ENCODE data around the gene FAM163A.
A peak's percentile ranks its signal among the peaks of the same experiment; 100 is the strongest.

Gene FAM163A

DNA sequence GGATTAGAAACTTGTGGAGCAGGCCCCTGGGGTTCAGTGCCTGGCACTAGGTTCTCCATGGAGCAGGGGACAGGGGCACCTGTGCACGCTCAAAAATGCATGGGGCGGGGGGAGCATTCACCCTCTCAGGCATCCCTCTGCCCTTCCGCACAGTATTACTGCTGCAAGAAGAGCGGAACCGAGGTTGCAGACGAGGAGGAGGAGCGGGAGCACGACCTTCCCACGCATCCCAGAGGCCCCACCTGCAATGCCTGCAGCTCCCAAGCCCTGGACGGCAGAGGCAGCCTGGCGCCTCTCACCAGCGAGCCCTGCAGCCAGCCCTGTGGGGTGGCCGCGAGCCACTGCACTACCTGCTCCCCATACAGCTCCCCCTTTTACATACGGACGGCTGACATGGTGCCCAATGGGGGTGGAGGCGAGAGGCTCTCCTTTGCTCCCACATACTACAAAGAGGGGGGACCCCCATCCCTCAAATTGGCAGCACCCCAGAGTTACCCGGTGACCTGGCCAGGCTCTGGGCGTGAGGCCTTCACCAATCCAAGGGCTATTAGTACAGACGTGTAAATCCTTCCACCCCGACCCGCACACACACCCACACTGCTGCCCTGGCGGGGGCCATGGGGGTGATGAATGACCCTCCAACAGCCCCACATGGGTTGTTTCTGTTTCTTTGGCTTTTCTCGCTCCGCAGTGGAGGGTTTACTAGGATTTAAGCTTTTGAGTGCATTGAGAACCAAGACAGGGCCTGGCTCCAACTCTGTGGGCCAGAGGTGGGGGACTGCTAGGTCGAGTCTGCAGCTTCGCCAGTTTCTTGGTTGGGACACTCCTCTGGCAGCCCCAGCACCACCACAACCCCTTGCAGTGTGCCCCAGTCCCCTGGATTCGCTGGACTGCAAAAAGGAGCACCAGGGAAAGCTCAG, 70.8 kb downstream of the FAM163A start:
- peak overlapping the region; percentile 42; the same call in 1 of the 2 replicates for H3K9ac ChIP-seq (ENCODE audit: low read depth, low read length)
- TF ChIP-seq EZH2 (IDR thresholded peaks at IDR 0.05; ENCODE audit: borderline replicate concordance, low read depth, low read length, severe bottlenecking), result no peak
- TF ChIP-seq, protein P1, sequence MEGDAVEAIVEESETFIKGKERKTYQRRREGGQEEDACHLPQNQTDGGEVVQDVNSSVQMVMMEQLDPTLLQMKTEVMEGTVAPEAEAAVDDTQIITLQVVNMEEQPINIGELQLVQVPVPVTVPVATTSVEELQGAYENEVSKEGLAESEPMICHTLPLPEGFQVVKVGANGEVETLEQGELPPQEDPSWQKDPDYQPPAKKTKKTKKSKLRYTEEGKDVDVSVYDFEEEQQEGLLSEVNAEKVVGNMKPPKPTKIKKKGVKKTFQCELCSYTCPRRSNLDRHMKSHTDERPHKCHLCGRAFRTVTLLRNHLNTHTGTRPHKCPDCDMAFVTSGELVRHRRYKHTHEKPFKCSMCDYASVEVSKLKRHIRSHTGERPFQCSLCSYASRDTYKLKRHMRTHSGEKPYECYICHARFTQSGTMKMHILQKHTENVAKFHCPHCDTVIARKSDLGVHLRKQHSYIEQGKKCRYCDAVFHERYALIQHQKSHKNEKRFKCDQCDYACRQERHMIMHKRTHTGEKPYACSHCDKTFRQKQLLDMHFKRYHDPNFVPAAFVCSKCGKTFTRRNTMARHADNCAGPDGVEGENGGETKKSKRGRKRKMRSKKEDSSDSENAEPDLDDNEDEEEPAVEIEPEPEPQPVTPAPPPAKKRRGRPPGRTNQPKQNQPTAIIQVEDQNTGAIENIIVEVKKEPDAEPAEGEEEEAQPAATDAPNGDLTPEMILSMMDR (IDR thresholded peaks at IDR 0.05; ENCODE audit: borderline replicate concordance, extremely low read depth, low read length, poor library complexity, severe bottlenecking), result no peak
- peak overlapping the region; percentile 61 for H2AFZ ChIP-seq (ENCODE audit: low read depth, low read length)
- no peaks in the 10 kb centered on the region for H3K27me3 ChIP-seq (ENCODE audit: insufficient read depth, low read length, poor library complexity)
- DNase-seq (no peak), ATAC-seq (ENCODE audit: insufficient read depth, low read depth) (no peak)
- no peaks in the 10 kb centered on the region for H3K9me3 ChIP-seq (ENCODE audit: insufficient read depth, low read length, severe bottlenecking)
- H3K4me1 ChIP-seq (ENCODE audit: insufficient read depth, low read length), result peaks cover 23% of the 10 kb centered on the region
- H3K36me3 ChIP-seq (ENCODE audit: insufficient read depth, low read length), result no peaks in the 10 kb centered on the region
- H3K27ac ChIP-seq (ENCODE audit: low read length), result no peak overlapping the region
- peak overlapping the region; percentile 80 for H3K4me2 ChIP-seq (ENCODE audit: insufficient read depth, low read length)
- H3K4me3 ChIP-seq (ENCODE audit: low read depth in 1 of 2, low read length in 2 of 2), result peak overlapping the region in 1 of 2 experiments; percentile 56; a peak in 2 of 4 replicates
- no peaks in the 10 kb centered on the region for H4K20me1 ChIP-seq (ENCODE audit: insufficient read depth, low read length)
- H3K79me2 ChIP-seq (ENCODE audit: insufficient read depth, low read length), result no peaks in the 10 kb centered on the region

DNA sequence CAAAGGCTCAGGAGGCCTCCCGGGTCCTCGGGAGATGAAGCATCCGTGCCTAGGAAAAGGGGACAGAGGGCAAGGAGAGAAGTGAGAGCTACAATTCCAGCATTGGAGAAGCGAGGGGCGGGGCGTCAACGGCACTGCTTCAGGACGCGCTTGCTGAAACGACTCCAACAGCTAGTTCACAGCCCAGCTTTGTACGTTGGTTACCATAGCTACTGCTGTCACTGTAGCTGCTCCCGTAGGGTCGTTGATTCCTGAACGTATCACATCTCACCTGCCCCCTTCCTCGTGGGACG, 71.4 kb downstream of the FAM163A start:
- Histone ChIP-seq H3K9ac (ENCODE audit: low read depth, low read length) (peak overlapping the region; percentile 42; the same call in 1 of the 2 replicates), H3K79me2 (ENCODE audit: insufficient read depth, low read length) (no peaks in the 10 kb centered on the region), H2AFZ (ENCODE audit: low read depth, low read length) (peak overlapping the region; percentile 61), H3K27ac (ENCODE audit: low read length) (no peak overlapping the region), H3K4me1 (ENCODE audit: insufficient read depth, low read length) (peaks cover 22% of the 10 kb centered on the region), H4K20me1 (ENCODE audit: insufficient read depth, low read length) (no peaks in the 10 kb centered on the region), H3K4me2 (ENCODE audit: insufficient read depth, low read length) (peak overlapping the region; percentile 80), H3K4me3 (ENCODE audit: low read depth in 1 of 2, low read length in 2 of 2) (peak overlapping the region in 1 of 2 experiments; percentile 56; a peak in 2 of 4 replicates), H3K36me3 (ENCODE audit: insufficient read depth, low read length) (no peaks in the 10 kb centered on the region), H3K27me3 (ENCODE audit: insufficient read depth, low read length, poor library complexity) (no peaks in the 10 kb centered on the region), H3K9me3 (ENCODE audit: insufficient read depth, low read length, severe bottlenecking) (no peaks in the 10 kb centered on the region)
- TF ChIP-seq, protein P1 (IDR thresholded peaks at IDR 0.05; ENCODE audit: borderline replicate concordance, extremely low read depth, low read length, poor library complexity, severe bottlenecking), result no peak
- no peak for TF ChIP-seq EZH2 (IDR thresholded peaks at IDR 0.05; ENCODE audit: borderline replicate concordance, low read depth, low read length, severe bottlenecking)
- DNase-seq, result no peak
- peak; percentile 58 for ATAC-seq (ENCODE audit: insufficient read depth, low read depth)

DNA sequence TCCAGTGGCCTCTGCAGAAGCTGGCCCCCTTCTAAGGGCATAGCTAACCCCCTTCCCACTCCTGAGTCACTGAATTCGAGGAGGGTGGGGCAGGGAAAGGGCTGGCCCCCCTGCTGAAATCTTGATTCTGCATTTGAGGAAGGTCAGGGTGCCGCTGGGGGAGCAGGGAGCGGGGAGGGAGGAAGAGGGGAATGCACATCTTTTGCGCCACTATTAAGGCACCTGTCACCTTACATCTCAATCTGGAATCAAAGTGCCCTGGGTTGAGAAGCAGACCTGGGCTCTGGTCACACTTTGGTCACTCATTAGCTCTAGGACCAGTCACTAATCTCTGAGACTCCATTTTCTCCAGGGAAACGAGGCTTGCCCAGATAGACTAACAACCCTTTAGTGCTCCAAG, 72.5 kb downstream of the FAM163A start:
- TF ChIP-seq EZH2 (IDR thresholded peaks at IDR 0.05; ENCODE audit: borderline replicate concordance, low read depth, low read length, severe bottlenecking), result no peak
- Histone ChIP-seq H3K9me3 (ENCODE audit: insufficient read depth, low read length, severe bottlenecking) (no peaks in the 10 kb centered on the region), H3K36me3 (ENCODE audit: insufficient read depth, low read length) (no peaks in the 10 kb centered on the region), H3K27ac (ENCODE audit: low read length) (no peak overlapping the region), H2AFZ (ENCODE audit: low read depth, low read length) (peak overlapping the region; percentile 61), H3K9ac (ENCODE audit: low read depth, low read length) (peak overlapping the region; percentile 42; the same call in 1 of the 2 replicates), H3K4me2 (ENCODE audit: insufficient read depth, low read length) (peak overlapping the region; percentile 80), H3K79me2 (ENCODE audit: insufficient read depth, low read length) (no peaks in the 10 kb centered on the region), H3K4me3 (ENCODE audit: low read depth in 1 of 2, low read length in 2 of 2) (peak overlapping the region in 1 of 2 experiments; percentile 56; a peak in 2 of 4 replicates), H3K27me3 (ENCODE audit: insufficient read depth, low read length, poor library complexity) (no peaks in the 10 kb centered on the region), H3K4me1 (ENCODE audit: insufficient read depth, low read length) (peaks cover 19% of the 10 kb centered on the region), H4K20me1 (ENCODE audit: insufficient read depth, low read length) (no peaks in the 10 kb centered on the region)
- DNase-seq (no peak), ATAC-seq (ENCODE audit: insufficient read depth, low read depth) (no peak)

Measured in DND-41 (cell line).